A204.1 (cell line): Measurements from ENCODE around the gene TUBB1.

Source experiments
- FAIRE-seq: peaks from 2 replicates; lab custom pipeline; 2012; peaks lifted over from hg19 to GRCh38; lab: Jason Lieb, UNC

TUBB1 gene

GRCh38 chr20:58990651-58991445 lies 28.4 kb upstream of the TUBB1 start:
- no peak for FAIRE-seq

- no peak for FAIRE-seq
These were observed 27.5 kb upstream of the TUBB1 start for GRCh38 chr20:58991715-58992114.

- FAIRE-seq = no peak
These were observed 26.3 kb upstream of the TUBB1 start for GRCh38 chr20:58992911-58993310.

- no peak for FAIRE-seq
These were observed 25.6 kb upstream of the TUBB1 start for GRCh38 chr20:58993332-58994248.

GRCh38 chr20:58994390-58995159 lies 24.7 kb upstream of the TUBB1 start:
- no peak for FAIRE-seq

- no peak for FAIRE-seq
These were observed 23.6 kb upstream of the TUBB1 start for GRCh38 chr20:58995461-58996225.

GRCh38 chr20:58996226-58996611 lies 23.0 kb upstream of the TUBB1 start:
- no peak for FAIRE-seq

- FAIRE-seq = no peak
These were observed 22.0 kb upstream of the TUBB1 start for GRCh38 chr20:58997141-58997770.

- FAIRE-seq = no peak
These were observed 20.6 kb upstream of the TUBB1 start for GRCh38 chr20:58998656-58999055.

GRCh38 chr20:59000326-59000725 lies 18.9 kb upstream of the TUBB1 start:
- no peak for FAIRE-seq

- FAIRE-seq = no peak
These were observed 18.2 kb upstream of the TUBB1 start for GRCh38 chr20:59001068-59001448.

- no peak for FAIRE-seq
These were observed 17.6 kb upstream of the TUBB1 start for GRCh38 chr20:59001449-59002171.

- no peak for FAIRE-seq
These were observed 16.8 kb upstream of the TUBB1 start for GRCh38 chr20:59002388-59002787.

GRCh38 chr20:59002874-59003399 lies 16.3 kb upstream of the TUBB1 start:
- no peak for FAIRE-seq

GRCh38 chr20:59003836-59004492 lies 15.3 kb upstream of the TUBB1 start:
- FAIRE-seq = no peak

- no peak for FAIRE-seq
These were observed 14.8 kb upstream of the TUBB1 start for GRCh38 chr20:59004493-59004762.

- no peak for FAIRE-seq
These were observed 14.3 kb upstream of the TUBB1 start for GRCh38 chr20:59004763-59005522.

- FAIRE-seq = no peak
These were observed 13.6 kb upstream of the TUBB1 start for GRCh38 chr20:59005523-59006166.
